H1 (cell line): Measurements from ENCODE around the gene PRRG1. TPM values are rescaled to one million over a fixed set of nuclear protein-coding genes. Genes with fewer than 3 reads are reported as not detected.

Source experiments
- CTCF ChIA-PET: fragments of 300-600 bp; sonication (Branson Sonifier 250); formaldehyde crosslinking; loops from one replicate; lab custom pipeline; 2021; ENCODE audit not compliant: partially characterized antibody; lab: Charles Lee
- POLR2A ChIA-PET: fragments of 300-600 bp; sonication (Branson Sonifier 250); formaldehyde crosslinking; loops from one replicate; lab custom pipeline; 2021; ENCODE audit warnings: inconsistent platforms; ENCODE audit not compliant: partially characterized antibody; lab: Charles Lee
- DNase-seq, 2 experiments: peaks; one replicate each; pipeline versions ENCODE4 v3.0.0 to v3.0.0-alpha.2; 2010 to 2022; ENCODE audit warnings: low spot score in 2 of 2, low read depth in 1 of 2, mixed read lengths in 1 of 2
- FAIRE-seq: peaks from 2 replicates; lab custom pipeline; 2011; peaks lifted over from hg19 to GRCh38; lab: Jason Lieb, UNC
- H2AFZ ChIP-seq: 2 replicates; pipeline ENCODE4 v1.8.1; 2012; ENCODE audit warnings: low read length, inconsistent platforms
- H2AK5ac ChIP-seq: 2 replicates; pipeline ENCODE4 v1.6.1; 2013; ENCODE audit warnings: low read depth, low read length
- H2BK120ac ChIP-seq: replicated peaks from 2 replicates; pipeline ENCODE3; 2013; ENCODE audit warnings: low read depth, low read length, inconsistent platforms
- H2BK12ac ChIP-seq: 2 replicates; pipeline ENCODE4 v1.6.1; 2013; ENCODE audit warnings: low read depth, low read length
- H2BK15ac ChIP-seq: 2 replicates; pipeline ENCODE4 v1.6.1; 2013; ENCODE audit warnings: low read length
- H2BK20ac ChIP-seq: 2 replicates; pipeline ENCODE4 v1.6.1; 2013; ENCODE audit warnings: low read length
- H2BK5ac ChIP-seq: 2 replicates; pipeline ENCODE4 v1.6.1; 2013; ENCODE audit warnings: low read depth, low read length
- H3K14ac ChIP-seq: 2 replicates; pipeline ENCODE4 v1.6.1; 2013; ENCODE audit warnings: inconsistent platforms; ENCODE audit not compliant: insufficient read length
- H3K18ac ChIP-seq: 2 replicates; pipeline ENCODE4 v1.6.1; 2013; ENCODE audit warnings: low read length; ENCODE audit errors: extremely low read depth
- H3K23ac ChIP-seq: 2 replicates; pipeline ENCODE4 v1.6.1; 2013; ENCODE audit warnings: inconsistent platforms; ENCODE audit not compliant: insufficient read length
- H3K23me2 ChIP-seq: 2 replicates; pipeline ENCODE4 v1.6.1; 2013; ENCODE audit warnings: low read depth, low read length
- H3K27ac ChIP-seq: 2 replicates; pipeline ENCODE4 v1.6.1; 2011; ENCODE audit warnings: low read depth, low read length, inconsistent platforms
- H3K27me3 ChIP-seq, 4 experiments: replicated peaks in 1 of 4; 1 replicate in 1 of 4; 2 replicates in 3 of 4; pipeline versions ENCODE4 v1.6.1 to v1.8.1; 2011 to 2013; ENCODE audit warnings: low read length in 3 of 4, mild to moderate bottlenecking in 3 of 4, inconsistent platforms in 2 of 4, mixed read lengths in 2 of 4, moderate library complexity in 1 of 4; ENCODE audit not compliant: control insufficient read depth in 3 of 4, insufficient read depth in 3 of 4; ENCODE audit errors: extremely low read depth in 1 of 4
- H3K36me3 ChIP-seq, 4 experiments: 2 replicates each; pipeline versions ENCODE4 v1.6.1 to v1.8.1; 2011 to 2013; ENCODE audit warnings: mild to moderate bottlenecking in 4 of 4, low read length in 3 of 4, moderate library complexity in 2 of 4, control low read depth in 1 of 4, inconsistent platforms in 1 of 4; ENCODE audit not compliant: insufficient read depth in 4 of 4, control insufficient read depth in 2 of 4
- H3K4ac ChIP-seq: replicated peaks from 2 replicates; pipeline ENCODE3; 2013; ENCODE audit warnings: low read length, low read depth, mixed read lengths, inconsistent platforms; ENCODE audit not compliant: insufficient read length
- H3K4me1 ChIP-seq, 4 experiments: replicated peaks in 1 of 4; 1 replicate in 1 of 4; 2 replicates in 3 of 4; pipeline versions ENCODE4 v1.6.1 to v1.8.1; 2011 to 2013; ENCODE audit warnings: low read length in 3 of 4, inconsistent platforms in 2 of 4, mixed read lengths in 1 of 4; ENCODE audit not compliant: insufficient read depth in 4 of 4, control insufficient read depth in 3 of 4
- H3K4me2 ChIP-seq, 2 experiments: 2 replicates each; pipeline versions ENCODE4 v1.6.1 to v1.8.1; 2011 to 2013; ENCODE audit warnings: low read depth in 2 of 2, low read length in 2 of 2, control low read depth in 1 of 2, inconsistent platforms in 1 of 2, mild to moderate bottlenecking in 1 of 2; ENCODE audit not compliant: insufficient read depth in 1 of 2
- H3K4me3 ChIP-seq, 4 experiments: fragments of 200-600, 300-600 bp in 1 of 4; sonication (generic), shearing (Covaris generic), sonication (Bioruptor Twin) in 1 of 4; 2 replicates each; pipeline versions ENCODE4 v1.5.1 to v1.8.1; 2011 to 2016; ENCODE audit warnings: low read length in 4 of 4, low read depth in 3 of 4, control low read depth in 2 of 4, inconsistent platforms in 2 of 4, mild to moderate bottlenecking in 2 of 4, mixed read lengths in 1 of 4, moderate library complexity in 1 of 4; ENCODE audit not compliant: insufficient read depth in 2 of 4; ENCODE audit errors: extremely low read depth in 1 of 4
- H3K56ac ChIP-seq: replicated peaks from 2 replicates; pipeline ENCODE3; 2013; ENCODE audit warnings: low read depth, mild to moderate bottlenecking, mixed read lengths, low read length, inconsistent platforms; ENCODE audit not compliant: insufficient read length
- H3K79me1 ChIP-seq: 2 replicates; pipeline ENCODE4 v1.6.1; 2013; ENCODE audit warnings: low read depth, low read length, control low read depth
- H3K79me2 ChIP-seq, 2 experiments: 2 replicates each; pipeline versions ENCODE4 v1.6.1 to v1.8.1; 2012 to 2013; ENCODE audit warnings: low read length in 2 of 2, mild to moderate bottlenecking in 2 of 2, inconsistent platforms in 1 of 2; ENCODE audit not compliant: insufficient read depth in 2 of 2, control insufficient read depth in 1 of 2
- H3K9ac ChIP-seq, 4 experiments: replicated peaks in 1 of 4; 1 replicate in 1 of 4; 2 replicates in 3 of 4; pipeline versions ENCODE4 v1.6.1 to v1.8.1; 2011 to 2013; ENCODE audit warnings: low read depth in 3 of 4, low read length in 3 of 4, control low read depth in 2 of 4, mild to moderate bottlenecking in 2 of 4, moderate library complexity in 2 of 4, inconsistent platforms in 1 of 4; ENCODE audit errors: extremely low read depth in 1 of 4
- H3K9me3 ChIP-seq, 2 experiments: 2 replicates each; pipeline versions ENCODE4 v1.6.1 to v1.8.1; 2012 to 2013; ENCODE audit warnings: mild to moderate bottlenecking in 2 of 2, moderate library complexity in 2 of 2, control low read depth in 1 of 2, inconsistent platforms in 1 of 2, low read depth in 1 of 2, low read length in 1 of 2, mixed read lengths in 1 of 2; ENCODE audit not compliant: insufficient read depth in 2 of 2
- H4K20me1 ChIP-seq, 2 experiments: replicated peaks in 1 of 2; 2 replicates each; pipeline versions ENCODE3 to v1.8.1; 2011 to 2013; ENCODE audit warnings: inconsistent platforms in 2 of 2, low read length in 2 of 2, mild to moderate bottlenecking in 1 of 2; ENCODE audit not compliant: insufficient read depth in 2 of 2, control insufficient read depth in 1 of 2
- H4K5ac ChIP-seq: 2 replicates; pipeline ENCODE4 v1.6.1; 2013; ENCODE audit warnings: low read length, low read depth, mixed read lengths, inconsistent platforms; ENCODE audit not compliant: insufficient read length
- H4K8ac ChIP-seq: 2 replicates; pipeline ENCODE4 v1.8.0; 2013; ENCODE audit warnings: mild to moderate bottlenecking, moderate library complexity, low read length, inconsistent platforms; ENCODE audit not compliant: insufficient read depth; ENCODE audit errors: extremely low read depth
- H4K91ac ChIP-seq: replicated peaks from 2 replicates; pipeline ENCODE3; 2013; ENCODE audit warnings: low read length, mixed read lengths, inconsistent platforms; ENCODE audit not compliant: insufficient read length
- EP300 ChIP-seq, 2 experiments: IDR thresholded peaks; 1 replicate in 1 of 2; 2 replicates in 1 of 2; pipeline ENCODE4 v1.6.1; 2011 to 2012; ENCODE audit warnings: low read depth in 2 of 2, low read length in 2 of 2, mild to moderate bottlenecking in 2 of 2, borderline replicate concordance in 1 of 2, inconsistent platforms in 1 of 2, moderate library complexity in 1 of 2
- ZNF274 ChIP-seq: IDR thresholded peaks from 2 replicates; pipeline ENCODE4 v1.7.0; 2012; ENCODE audit warnings: low read length, borderline replicate concordance; ENCODE audit errors: extremely low read depth
- WGBS, 2 experiments: shearing (Covaris generic) in 1 of 2; methylation state at CpG; one replicate each; pipeline versions ENCODE4 v1.1.6 to v1.1.7; 2013 to 2015; ENCODE audit warnings: low lambda C conversion rate in 2 of 2, mixed read lengths in 2 of 2, inconsistent platforms in 1 of 2, low coverage in 1 of 2, missing lambda C conversion rate in 1 of 2; ENCODE audit not compliant: insufficient replicate concordance in 2 of 2, insufficient coverage in 1 of 2, insufficient read length in 1 of 2; ENCODE audit errors: extremely low coverage in 1 of 2, missing lambda C conversion rate in 1 of 2; 5-methylcytosine and 5-hydroxymethylcytosine counted together
- polyA plus RNA-seq, 7 experiments: library from polyadenylated mRNA; depleted of rRNA in 3 of 7; stranded (reverse) in 5 of 7; unstranded in 2 of 7; fragments of >200 nt in 5 of 7; fragments of 200-250 nt in 2 of 7; gene quantifications; 1 replicate in 5 of 7; 2 replicates in 1 of 7; 4 replicates in 1 of 7; pipeline versions ENCODE4 v1.2.1 to v1.2.3, GENCODE V29; 2011 to 2013; ENCODE audit warnings: missing spikeins in 2 of 7, mixed read lengths in 2 of 7
- total RNA-seq: library from RNA; stranded (reverse); fragmentation: NEBNext Ultra II Directional; extraction: Animal tissue kit (Norgen Biotek cat#: 25700); gene quantifications from 2 replicates; pipeline ENCODE4 v1.2.1, GENCODE V29; 2021

Gene PRRG1
- total and polyA plus RNA-seq, 2 of the 8 experiments (the other 6 are each of a cell fraction or from before 2014, with no cell fraction given): 10.2 to 10.5 TPM

DNA sequence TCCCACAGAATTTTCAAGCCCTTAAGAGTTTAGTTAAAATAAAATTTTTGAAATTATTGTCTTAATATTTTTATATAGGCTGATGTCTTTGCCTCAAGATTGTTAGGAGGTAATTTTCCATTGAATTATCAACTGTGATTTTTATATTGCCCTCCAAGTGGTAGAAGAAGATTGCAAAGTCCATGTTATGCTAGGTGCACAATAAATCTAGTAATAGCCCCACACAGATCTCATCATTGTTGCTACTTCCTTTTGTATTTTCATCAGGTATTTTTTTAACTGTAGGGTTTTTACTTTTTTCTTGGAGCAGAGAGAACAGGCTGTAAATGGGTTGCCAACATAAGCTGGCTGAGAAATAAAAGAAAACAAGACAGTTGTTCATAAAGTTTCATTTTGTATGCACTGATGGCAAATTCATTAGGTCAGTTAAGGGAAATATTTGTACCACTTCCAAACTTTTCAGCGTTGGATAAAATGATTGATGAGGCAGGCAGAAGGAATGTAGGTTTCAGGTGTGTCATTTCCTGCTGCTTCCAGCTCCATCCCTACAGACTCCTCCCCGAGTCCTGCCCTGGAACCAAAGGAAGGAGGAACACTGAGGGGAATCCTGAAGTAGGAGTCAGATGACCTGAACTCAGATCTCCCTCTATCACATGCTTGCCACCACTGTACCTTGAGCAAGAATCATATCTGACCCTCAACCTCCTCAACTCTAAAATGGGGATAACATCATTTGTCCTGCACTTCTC, 105.5 kb downstream of the PRRG1 start:
- Histone ChIP-seq H3K23me2 (no peaks in the 10 kb centered on the region), H3K79me2 (no peaks in the 10 kb centered on the region), H4K5ac (no peak overlapping the region), H3K27me3 (no peaks in the 10 kb centered on the region), H3K14ac (no peak overlapping the region), H2AFZ (no peak overlapping the region), H3K27ac (no peak overlapping the region), H4K91ac (no peak overlapping the region), H2BK12ac (no peak overlapping the region), H3K79me1 (no peaks in the 10 kb centered on the region), H3K9ac (no peak overlapping the region), H4K20me1 (no peaks in the 10 kb centered on the region), H2BK120ac (no peak overlapping the region), H3K18ac (no peak overlapping the region), H2BK20ac (no peak overlapping the region), H3K4ac (no peak overlapping the region), H2BK15ac (no peak overlapping the region), H4K8ac (no peak overlapping the region), H3K36me3 (no peaks in the 10 kb centered on the region), H3K4me1 (peaks cover 0 to 4% (median 0%) of the 10 kb centered on the region in 4 experiments; a peak in 2 of 7 replicates), H2AK5ac (no peak overlapping the region), H3K4me2 (no peak overlapping the region), H3K4me3 (no peak overlapping the region), H3K23ac (no peak overlapping the region), H3K9me3 (no peaks in the 10 kb centered on the region), H2BK5ac (no peak overlapping the region), H3K56ac (no peak overlapping the region)
- 49% methylated on average over 2 of the region's 2 CpGs; no CpG with 5 or more reads in 1 of the 2 experiments for WGBS, 2 experiments
- POLR2A ChIA-PET: no interaction called here
- CTCF ChIA-PET: no interaction called here
- DNase-seq (no peak), FAIRE-seq (peak; percentile 88)
- TF ChIP-seq ZNF274 (no peak), EP300 (IDR thresholded peaks at IDR 0.05; ENCODE audit: borderline replicate concordance in 1 of 2, low read depth in 2 of 2, low read length in 2 of 2) (no peak)
